ENCODE data around the gene GP5.

GRCh38 chr3:194443901-194444300, 44.8 kb upstream of the GP5 start:
- TF ChIP-seq ZNF274 (IDR thresholded peaks at IDR 0.05; ENCODE audit: low read depth, low read length): no peak
- TF ChIP-seq YY1 (IDR thresholded peaks at IDR 0.05; ENCODE audit: insufficient read depth, insufficient read length): no peak
